Prostate gland (tissue), 2 donors: ENCODE data around the gene CA5A.

Source experiments
- POLR2A ChIP-seq: fragments of 450-650 bp; IDR thresholded peaks from one replicate; pipeline ENCODE4 v1.6.1; 2016; ENCODE audit warnings: antibody characterized with exemption, mild to moderate bottlenecking
- TF ChIP-seq, protein P1 (sequence below), 4 experiments: fragments of 200-600 bp in 2 of 4; fragments of 450-650 bp in 2 of 4; sonication (generic) in 2 of 4; IDR thresholded peaks; 1 replicate in 3 of 4; 2 replicates in 1 of 4; pipeline ENCODE4 v1.5.1; 2016 to 2019; ENCODE audit warnings: antibody characterized with exemption in 4 of 4, mild to moderate bottlenecking in 2 of 4, moderate library complexity in 2 of 4

DNA sequence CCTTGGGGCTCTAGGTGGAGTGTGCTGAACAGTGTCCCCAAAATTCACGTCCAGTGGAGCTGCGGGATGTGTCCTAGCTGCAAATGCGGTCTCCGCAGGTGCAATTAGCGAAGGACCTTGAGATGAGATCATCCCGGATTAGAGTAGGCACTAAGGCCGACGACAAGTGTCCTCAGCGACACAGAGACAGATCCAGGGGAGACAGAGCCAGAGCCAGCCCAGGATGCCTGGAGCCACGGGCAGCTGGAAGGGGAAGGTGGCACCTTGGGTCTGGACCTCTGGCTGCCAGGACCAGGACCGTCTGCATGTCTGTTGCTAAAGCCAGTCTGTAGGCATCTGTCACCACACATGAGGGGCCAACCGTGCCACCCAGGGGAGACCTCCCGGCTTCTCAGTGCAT is 91.5 kb downstream of the CA5A start:
- TF ChIP-seq, protein P1, sequence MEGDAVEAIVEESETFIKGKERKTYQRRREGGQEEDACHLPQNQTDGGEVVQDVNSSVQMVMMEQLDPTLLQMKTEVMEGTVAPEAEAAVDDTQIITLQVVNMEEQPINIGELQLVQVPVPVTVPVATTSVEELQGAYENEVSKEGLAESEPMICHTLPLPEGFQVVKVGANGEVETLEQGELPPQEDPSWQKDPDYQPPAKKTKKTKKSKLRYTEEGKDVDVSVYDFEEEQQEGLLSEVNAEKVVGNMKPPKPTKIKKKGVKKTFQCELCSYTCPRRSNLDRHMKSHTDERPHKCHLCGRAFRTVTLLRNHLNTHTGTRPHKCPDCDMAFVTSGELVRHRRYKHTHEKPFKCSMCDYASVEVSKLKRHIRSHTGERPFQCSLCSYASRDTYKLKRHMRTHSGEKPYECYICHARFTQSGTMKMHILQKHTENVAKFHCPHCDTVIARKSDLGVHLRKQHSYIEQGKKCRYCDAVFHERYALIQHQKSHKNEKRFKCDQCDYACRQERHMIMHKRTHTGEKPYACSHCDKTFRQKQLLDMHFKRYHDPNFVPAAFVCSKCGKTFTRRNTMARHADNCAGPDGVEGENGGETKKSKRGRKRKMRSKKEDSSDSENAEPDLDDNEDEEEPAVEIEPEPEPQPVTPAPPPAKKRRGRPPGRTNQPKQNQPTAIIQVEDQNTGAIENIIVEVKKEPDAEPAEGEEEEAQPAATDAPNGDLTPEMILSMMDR (IDR thresholded peaks at IDR 0.05): no peak
- TF ChIP-seq POLR2A: no peak
